Endometrium (tissue), 2 donors: Measurements from ENCODE around the gene MS4A15.
"Not testable (repeated sequence)": the region's sequence is repeated elsewhere in the genome, so short reads cannot be mapped to it uniquely, and the experiment has no call there.

Experiments
- FAIRE-seq: peaks from 2 replicates; lab custom pipeline; 2012; peaks lifted over from hg19 to GRCh38; lab: Jason Lieb, UNC
- donor health status: control.
- donor health status: control.

The MS4A15 gene

GRCh38 chr11:60756307-60757032, at the start of gene MS4A15:
TSS of gene MS4A15 (plus strand) at chr11:60756867. CDS start at chr11:60763734, 6,867 bp downstream.
- FAIRE-seq, result no peak

- no peak for FAIRE-seq
Observed at GRCh38 chr11:60706931-60707330, 49.7 kb upstream of the MS4A15 start.

- FAIRE-seq, result no peak
Observed at GRCh38 chr11:60710482-60710881, 46.2 kb upstream of the MS4A15 start.

GRCh38 chr11:60711276-60711675, 45.4 kb upstream of the MS4A15 start:
- no peak for FAIRE-seq

- not testable (repeated sequence) for FAIRE-seq
Observed at GRCh38 chr11:60713423-60713822, 43.2 kb upstream of the MS4A15 start.

- FAIRE-seq, result no peak
Observed at GRCh38 chr11:60717956-60718355, 38.7 kb upstream of the MS4A15 start.

- no peak for FAIRE-seq
Observed at GRCh38 chr11:60718524-60719316, 37.9 kb upstream of the MS4A15 start.

- FAIRE-seq, result no peak
Observed at GRCh38 chr11:60719391-60719790, 37.3 kb upstream of the MS4A15 start.

GRCh38 chr11:60720460-60720859, 36.2 kb upstream of the MS4A15 start:
- FAIRE-seq, result no peak

- no peak for FAIRE-seq
Observed at GRCh38 chr11:60724420-60724819, 32.2 kb upstream of the MS4A15 start, which contains the start of gene MS4A18. TSS of gene MS4A18 (plus strand) at chr11:60724720.

- no peak for FAIRE-seq
Observed at GRCh38 chr11:60725592-60725991, 31.1 kb upstream of the MS4A15 start.

- FAIRE-seq, result no peak
Observed at GRCh38 chr11:60731586-60731985, 25.1 kb upstream of the MS4A15 start.

- FAIRE-seq, result no peak
Observed at GRCh38 chr11:60734279-60734678, 22.4 kb upstream of the MS4A15 start.

- FAIRE-seq, result no peak
Observed at GRCh38 chr11:60739114-60739513, 17.6 kb upstream of the MS4A15 start.

GRCh38 chr11:60740573-60740972, 16.1 kb upstream of the MS4A15 start:
- no peak for FAIRE-seq

- no peak for FAIRE-seq
Observed at GRCh38 chr11:60741421-60741820, 15.2 kb upstream of the MS4A15 start.

GRCh38 chr11:60743058-60743457, 13.6 kb upstream of the MS4A15 start:
- FAIRE-seq, result no peak

- no peak for FAIRE-seq
Observed at GRCh38 chr11:60744114-60744513, 12.6 kb upstream of the MS4A15 start.

- no peak for FAIRE-seq
Observed at GRCh38 chr11:60747359-60747873, 9.3 kb upstream of the MS4A15 start.

- FAIRE-seq, result no peak
Observed at GRCh38 chr11:60748225-60748624, 8.4 kb upstream of the MS4A15 start.

GRCh38 chr11:60748821-60749220, 7.8 kb upstream of the MS4A15 start:
- FAIRE-seq, result no peak

- FAIRE-seq, result no peak
Observed at GRCh38 chr11:60750911-60751310, 5.8 kb upstream of the MS4A15 start.

GRCh38 chr11:60753309-60753708, 3.4 kb upstream of the MS4A15 start:
- FAIRE-seq, result no peak
